Colonic mucosa (tissue), 4 donors: ENCODE measurements around the gene TBC1D16. TPM values are rescaled to one million over a fixed set of nuclear protein-coding genes. Genes with fewer than 3 reads are reported as not detected.

Experiments
- DNase-seq: peaks from one replicate; pipeline ENCODE4 v3.0.0-alpha.2; 2020
- H3K27ac ChIP-seq: fragments of 200-600 bp; one replicate; pipeline ENCODE4 v1.8.0; 2021
- H3K27me3 ChIP-seq: fragments of 200-600 bp; one replicate; pipeline ENCODE4 v1.8.0; 2021
- H3K36me3 ChIP-seq: fragments of 200-600 bp; one replicate; pipeline ENCODE4 v1.8.0; 2021
- H3K4me1 ChIP-seq: fragments of 200-600 bp; one replicate; pipeline ENCODE4 v1.8.0; 2021; ENCODE audit warnings: mild to moderate bottlenecking
- H3K4me3 ChIP-seq: fragments of 200-600 bp; one replicate; pipeline ENCODE4 v1.8.0; 2021
- H3K9ac ChIP-seq, 2 donors: one replicate each; pipeline ENCODE4 v1.7.0; 2013; ENCODE audit warnings: control low read depth in 2 of 2, low read depth in 2 of 2, low read length in 2 of 2
- H3K9me3 ChIP-seq: fragments of 200-600 bp; one replicate; pipeline ENCODE4 v1.8.0; 2021
- CTCF ChIP-seq: fragments of 200-600 bp; IDR thresholded peaks from one replicate; pipeline ENCODE4 v1.8.0; 2022; ENCODE audit warnings: antibody characterized with exemption, mild to moderate bottlenecking
- intact Hi-C: fragments of 100-400 bp; cut with DNase I; formaldehyde crosslinking; loops from one replicate; pipeline ENCODE4 v1.14.1; 2022
- total RNA-seq, 2 donors: library from RNA; stranded (reverse); fragmentation: NEBNext Ultra II Directional in 1 of 2; extraction: Animal tissue kit (Norgen Biotek cat#: 25700) in 1 of 2; gene quantifications; one replicate each; pipeline ENCODE4 v1.2.1, GENCODE V29; 2021
- donor health status: healthy.
- donor health status: DM: no; HTN: no; CAD: no.
- donor health status: DM: no; HTN: no; CAD: no.

The TBC1D16 gene
- total RNA-seq, 2 donors from 2014 or later, result 14.4 to 19.8 TPM

GRCh38 chr17:79992649-79993389, 42.9 kb downstream of the TBC1D16 start:
- peak overlapping the region; percentile 28 to 66 for H3K9ac ChIP-seq
- peak overlapping the region; percentile 35 for H3K4me3 ChIP-seq
- TF ChIP-seq CTCF, result no peak
- H3K36me3 ChIP-seq, result no peaks in the 10 kb centered on the region
- H3K27ac ChIP-seq, result peak overlapping the region; percentile 56
- H3K4me1 ChIP-seq, result peaks cover 42% of the 10 kb centered on the region
- intact Hi-C loops, result loop anchor here (5.0 kb wide), 1 partner anchor 251 kb away; no protein-coding TSS in a partner anchor
- no peak for DNase-seq
- H3K9me3 ChIP-seq, result no peaks in the 10 kb centered on the region
- no peaks in the 10 kb centered on the region for H3K27me3 ChIP-seq

GRCh38 chr17:79991924-79992648, 43.6 kb downstream of the TBC1D16 start:
- peaks cover 48% of the 10 kb centered on the region for H3K4me1 ChIP-seq
- peak overlapping the region; percentile 35 for H3K4me3 ChIP-seq
- H3K27me3 ChIP-seq, result no peaks in the 10 kb centered on the region
- H3K36me3 ChIP-seq, result no peaks in the 10 kb centered on the region
- H3K9ac ChIP-seq, result peak overlapping the region; percentile 28 to 66
- H3K9me3 ChIP-seq, result no peaks in the 10 kb centered on the region
- peak overlapping the region; percentile 56 for H3K27ac ChIP-seq
- peak; percentile 84 for DNase-seq
- peak; percentile 7 for TF ChIP-seq CTCF
- intact Hi-C loops, result loop anchor here (5.0 kb wide), 1 partner anchor 250 kb away; no protein-coding TSS in a partner anchor

GRCh38 chr17:79991140-79991923, 44.3 kb downstream of the TBC1D16 start:
- peak; percentile 50 for TF ChIP-seq CTCF
- Histone ChIP-seq H3K4me1 (peaks cover 48% of the 10 kb centered on the region), H3K9me3 (no peaks in the 10 kb centered on the region), H3K27me3 (no peaks in the 10 kb centered on the region), H3K27ac (peak overlapping the region; percentile 56), H3K9ac (peak overlapping the region in 1 of 2 donors; percentile 51), H3K4me3 (peak overlapping the region; percentile 35), H3K36me3 (no peaks in the 10 kb centered on the region)
- peak; percentile 92 for DNase-seq
- intact Hi-C loops, result loop anchor here (5.0 kb wide), 1 partner anchor 249 kb away; no protein-coding TSS in a partner anchor

GRCh38 chr17:79990704-79991103, 45.0 kb downstream of the TBC1D16 start:
- H3K27me3 ChIP-seq, result no peaks in the 10 kb centered on the region
- no peak for TF ChIP-seq CTCF
- H3K36me3 ChIP-seq, result no peaks in the 10 kb centered on the region
- no peaks in the 10 kb centered on the region for H3K9me3 ChIP-seq
- intact Hi-C loops, result loop anchor here (5.0 kb wide), 1 partner anchor 248 kb away; no protein-coding TSS in a partner anchor
- H3K27ac ChIP-seq, result no peak overlapping the region
- H3K9ac ChIP-seq, result no peak overlapping the region
- peaks cover 48% of the 10 kb centered on the region for H3K4me1 ChIP-seq
- no peak overlapping the region for H3K4me3 ChIP-seq
- no peak for DNase-seq

GRCh38 chr17:79990051-79990592, 45.5 kb downstream of the TBC1D16 start:
- Histone ChIP-seq H3K36me3 (no peaks in the 10 kb centered on the region), H3K9ac (peak overlapping the region; percentile 29 to 51), H3K9me3 (no peaks in the 10 kb centered on the region), H3K27ac (peak overlapping the region; percentile 44), H3K27me3 (no peaks in the 10 kb centered on the region), H3K4me1 (peaks cover 48% of the 10 kb centered on the region), H3K4me3 (no peak overlapping the region)
- intact Hi-C loops, result loop anchor here (5.0 kb wide), 1 partner anchor 248 kb away; no protein-coding TSS in a partner anchor
- TF ChIP-seq CTCF, result no peak
- DNase-seq, result peak; percentile 64
